Astrocyte (in vitro differentiated cells and primary cell): ENCODE measurements around the gene RNF125. TPM values are rescaled to one million over a fixed set of nuclear protein-coding genes. Genes with fewer than 3 reads are reported as not detected.

ENCODE experiments used
- DNase-seq: peaks from one replicate; pipeline ENCODE4 v3.0.0-alpha.2; 2010; ENCODE audit warnings: low read depth
- FAIRE-seq: peaks from 2 replicates; lab custom pipeline; 2011; peaks lifted over from hg19 to GRCh38; lab: Jason Lieb, UNC
- H2AFZ ChIP-seq: 2 replicates; pipeline ENCODE4 v1.6.0; 2012; ENCODE audit warnings: low read depth, low read length, inconsistent platforms
- H3K27ac ChIP-seq: 2 replicates; pipeline ENCODE4 v1.5.1; 2011; ENCODE audit warnings: low read depth, low read length, inconsistent platforms
- H3K27me3 ChIP-seq: 2 replicates; pipeline ENCODE4 v1.6.0; 2011; ENCODE audit warnings: low read length, inconsistent platforms; ENCODE audit not compliant: insufficient read depth
- H3K36me3 ChIP-seq: 2 replicates; pipeline ENCODE4 v1.5.1; 2011; ENCODE audit warnings: low read length, inconsistent platforms; ENCODE audit not compliant: insufficient read depth
- H3K4me1 ChIP-seq: 2 replicates; pipeline ENCODE4 v1.5.1; 2011; ENCODE audit warnings: low read length, inconsistent platforms; ENCODE audit not compliant: insufficient read depth
- H3K4me2 ChIP-seq: 2 replicates; pipeline ENCODE4 v1.6.0; 2012; ENCODE audit warnings: low read length, inconsistent platforms
- H3K4me3 ChIP-seq: 2 replicates; pipeline ENCODE4 v1.5.1; 2011; ENCODE audit warnings: low read depth, mild to moderate bottlenecking, low read length, inconsistent platforms; ENCODE audit not compliant: insufficient read depth
- H3K79me2 ChIP-seq: 2 replicates; pipeline ENCODE4 v1.6.0; 2012; ENCODE audit warnings: mild to moderate bottlenecking, low read length, inconsistent platforms; ENCODE audit not compliant: insufficient read depth
- H3K9ac ChIP-seq: 2 replicates; pipeline ENCODE4 v1.6.0; 2012; ENCODE audit warnings: mild to moderate bottlenecking, low read length, inconsistent platforms
- H3K9me3 ChIP-seq: 2 replicates; pipeline ENCODE4 v1.5.1; 2012; ENCODE audit warnings: low read depth, mild to moderate bottlenecking, low read length, inconsistent platforms; ENCODE audit not compliant: insufficient read depth
- H4K20me1 ChIP-seq: 2 replicates; pipeline ENCODE4 v1.6.0; 2012; ENCODE audit warnings: low read length, inconsistent platforms; ENCODE audit not compliant: insufficient read depth
- H3K27ac Mint-ChIP-seq: one replicate; pipeline ENCODE4 v1.8.0; 2021; ENCODE audit warnings: mild to moderate bottlenecking, mixed read lengths; ENCODE audit not compliant: unreplicated experiment
- H3K27me3 Mint-ChIP-seq: one replicate; pipeline ENCODE4 v1.8.0; 2021; ENCODE audit warnings: low read depth, mixed read lengths; ENCODE audit not compliant: unreplicated experiment
- H3K36me3 Mint-ChIP-seq: one replicate; pipeline ENCODE4 v1.8.0; 2021; ENCODE audit warnings: low read depth, mixed read lengths; ENCODE audit not compliant: unreplicated experiment
- H3K4me1 Mint-ChIP-seq: one replicate; pipeline ENCODE4 v1.8.0; 2021; ENCODE audit warnings: low read depth, mixed read lengths; ENCODE audit not compliant: unreplicated experiment
- H3K4me3 Mint-ChIP-seq: one replicate; pipeline ENCODE4 v1.8.0; 2021; ENCODE audit warnings: mild to moderate bottlenecking, moderate library complexity, mixed read lengths; ENCODE audit not compliant: unreplicated experiment
- H3K9me3 Mint-ChIP-seq: one replicate; pipeline ENCODE4 v1.8.0; 2021; ENCODE audit warnings: mild to moderate bottlenecking, mixed read lengths; ENCODE audit not compliant: unreplicated experiment
- EZH2 ChIP-seq: IDR thresholded peaks from 2 replicates; pipeline ENCODE4 v1.6.1; 2012; ENCODE audit warnings: mild to moderate bottlenecking, low read length, inconsistent platforms; ENCODE audit not compliant: insufficient read depth
- total RNA-seq: library from RNA; stranded (reverse); gene quantifications from 2 replicates; pipeline ENCODE4 v1.2.1, GENCODE V29; 2021
- TF ChIP-seq, protein P1 (sequence below): IDR thresholded peaks from 2 replicates; pipeline ENCODE4 v1.5.1; 2011; ENCODE audit warnings: low read depth, mild to moderate bottlenecking, inconsistent platforms, low read length, moderate library complexity; ENCODE audit not compliant: insufficient read depth

Gene RNF125
- total RNA-seq, 1 donor from 2014 or later: 1.9 TPM

DNA sequence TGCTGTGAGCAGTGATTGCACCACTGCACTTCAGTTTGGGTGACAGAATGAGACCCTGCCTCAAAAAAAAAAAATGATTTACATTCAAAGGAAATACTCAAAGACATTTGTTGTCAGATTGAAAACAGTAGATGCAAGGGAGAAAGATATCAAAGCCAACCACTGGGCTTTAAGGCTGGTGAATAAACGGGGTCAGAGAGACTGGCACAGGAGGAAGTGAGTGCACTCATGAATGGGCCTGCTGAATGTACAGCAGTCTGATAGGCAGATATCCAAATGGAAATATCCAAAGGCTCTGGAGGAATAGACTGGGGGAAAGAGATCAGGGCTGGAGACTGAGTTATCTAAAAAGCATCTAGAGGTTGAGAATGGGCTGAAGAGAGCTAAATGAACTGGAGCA, 10.9 kb downstream of the RNF125 start:
- H2AFZ ChIP-seq: no peak overlapping the region
- no peaks in the 10 kb centered on the region for H3K9me3 ChIP-seq
- DNase-seq: no peak
- H3K4me1 ChIP-seq: no peaks in the 10 kb centered on the region
- Mint-ChIP-seq H3K4me3 (no peak overlapping the region), H3K4me1 (no peaks in the 10 kb centered on the region), H3K9me3 (peaks cover 4% of the 10 kb centered on the region), H3K27me3 (no peaks in the 10 kb centered on the region), H3K27ac (no peak overlapping the region), H3K36me3 (no peaks in the 10 kb centered on the region)
- H3K4me3 ChIP-seq: no peak overlapping the region
- FAIRE-seq: no peak
- H4K20me1 ChIP-seq: no peaks in the 10 kb centered on the region
- TF ChIP-seq, protein P1, sequence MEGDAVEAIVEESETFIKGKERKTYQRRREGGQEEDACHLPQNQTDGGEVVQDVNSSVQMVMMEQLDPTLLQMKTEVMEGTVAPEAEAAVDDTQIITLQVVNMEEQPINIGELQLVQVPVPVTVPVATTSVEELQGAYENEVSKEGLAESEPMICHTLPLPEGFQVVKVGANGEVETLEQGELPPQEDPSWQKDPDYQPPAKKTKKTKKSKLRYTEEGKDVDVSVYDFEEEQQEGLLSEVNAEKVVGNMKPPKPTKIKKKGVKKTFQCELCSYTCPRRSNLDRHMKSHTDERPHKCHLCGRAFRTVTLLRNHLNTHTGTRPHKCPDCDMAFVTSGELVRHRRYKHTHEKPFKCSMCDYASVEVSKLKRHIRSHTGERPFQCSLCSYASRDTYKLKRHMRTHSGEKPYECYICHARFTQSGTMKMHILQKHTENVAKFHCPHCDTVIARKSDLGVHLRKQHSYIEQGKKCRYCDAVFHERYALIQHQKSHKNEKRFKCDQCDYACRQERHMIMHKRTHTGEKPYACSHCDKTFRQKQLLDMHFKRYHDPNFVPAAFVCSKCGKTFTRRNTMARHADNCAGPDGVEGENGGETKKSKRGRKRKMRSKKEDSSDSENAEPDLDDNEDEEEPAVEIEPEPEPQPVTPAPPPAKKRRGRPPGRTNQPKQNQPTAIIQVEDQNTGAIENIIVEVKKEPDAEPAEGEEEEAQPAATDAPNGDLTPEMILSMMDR: no peak
- TF ChIP-seq EZH2: no peak
- H3K4me2 ChIP-seq: no peak overlapping the region
- H3K27ac ChIP-seq: no peak overlapping the region
- H3K79me2 ChIP-seq: no peaks in the 10 kb centered on the region
- no peak overlapping the region for H3K9ac ChIP-seq
- no peaks in the 10 kb centered on the region for H3K36me3 ChIP-seq
- H3K27me3 ChIP-seq: no peaks in the 10 kb centered on the region

DNA sequence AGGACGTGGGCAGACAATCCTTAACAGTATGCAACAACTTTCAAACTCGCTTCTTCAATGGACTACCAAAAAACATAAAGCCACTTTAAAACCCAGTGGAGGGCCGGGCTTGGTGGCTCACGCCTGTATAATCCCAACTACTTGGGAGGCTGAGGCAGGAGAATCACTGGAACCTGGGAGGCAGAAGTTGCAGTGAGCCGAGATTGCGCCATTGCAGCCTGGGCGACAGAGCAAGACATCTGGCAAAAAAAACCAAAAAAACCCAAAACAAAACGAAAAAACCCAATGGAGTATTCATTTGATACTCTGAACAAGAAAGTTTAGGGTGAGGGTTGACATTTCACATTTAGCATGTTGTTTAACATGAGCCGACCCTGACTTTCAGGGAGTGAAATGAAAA, 14.0 kb downstream of the RNF125 start:
- H3K27ac ChIP-seq: no peak overlapping the region
- no peak for FAIRE-seq
- no peak overlapping the region for H3K4me3 Mint-ChIP-seq

More for the DNA sequence above, 14.0 kb downstream of the RNF125 start:
- no peak overlapping the region for H3K4me2 ChIP-seq
- H3K9me3 Mint-ChIP-seq: peaks cover 4% of the 10 kb centered on the region
- no peaks in the 10 kb centered on the region for H3K9me3 ChIP-seq
- H3K36me3 Mint-ChIP-seq: peaks cover 2% of the 10 kb centered on the region
- no peaks in the 10 kb centered on the region for H4K20me1 ChIP-seq
- no peaks in the 10 kb centered on the region for H3K27me3 Mint-ChIP-seq
- no peak overlapping the region for H3K4me3 ChIP-seq
- H3K27ac Mint-ChIP-seq: no peak overlapping the region
- no peaks in the 10 kb centered on the region for H3K4me1 ChIP-seq
- TF ChIP-seq, protein P1: no peak
- no peak for TF ChIP-seq EZH2
- H3K27me3 ChIP-seq: no peaks in the 10 kb centered on the region
- H3K36me3 ChIP-seq: no peaks in the 10 kb centered on the region
- H3K9ac ChIP-seq: no peak overlapping the region
- H3K79me2 ChIP-seq: no peaks in the 10 kb centered on the region
- H2AFZ ChIP-seq: no peak overlapping the region
- no peaks in the 10 kb centered on the region for H3K4me1 Mint-ChIP-seq
- no peak for DNase-seq
